Stimulated activated memory B cell treated with anti-CD40 and anti-IgM and Interleukin-4, amounts not matched to agents 10 μg/mL and 1 μg/mL and 100 μg/mL, for 72 hours (primary cell): ENCODE data around the gene ID2.

Experiments used
- ATAC-seq: fragments of 150-1000 bp; cut with Tn5 transposase; 2 replicates; pipeline ENCODE4 v1.10.0; 2021
- H3K27ac Mint-ChIP-seq: one replicate; pipeline ENCODE4 v1.8.0; 2022; ENCODE audit warnings: mild to moderate bottlenecking, mixed read lengths
- H3K27me3 Mint-ChIP-seq: one replicate; pipeline ENCODE4 v1.8.0; 2022; ENCODE audit warnings: mixed read lengths
- H3K36me3 Mint-ChIP-seq: one replicate; pipeline ENCODE4 v1.8.0; 2022; ENCODE audit warnings: mixed read lengths
- H3K4me1 Mint-ChIP-seq: one replicate; pipeline ENCODE4 v1.8.0; 2022; ENCODE audit warnings: mixed read lengths
- H3K4me3 Mint-ChIP-seq: one replicate; pipeline ENCODE4 v1.8.0; 2022; ENCODE audit warnings: mild to moderate bottlenecking, moderate library complexity, mixed read lengths
- H3K9me3 Mint-ChIP-seq: one replicate; pipeline ENCODE4 v1.8.0; 2022; ENCODE audit warnings: mixed read lengths

The ID2 gene

DNA sequence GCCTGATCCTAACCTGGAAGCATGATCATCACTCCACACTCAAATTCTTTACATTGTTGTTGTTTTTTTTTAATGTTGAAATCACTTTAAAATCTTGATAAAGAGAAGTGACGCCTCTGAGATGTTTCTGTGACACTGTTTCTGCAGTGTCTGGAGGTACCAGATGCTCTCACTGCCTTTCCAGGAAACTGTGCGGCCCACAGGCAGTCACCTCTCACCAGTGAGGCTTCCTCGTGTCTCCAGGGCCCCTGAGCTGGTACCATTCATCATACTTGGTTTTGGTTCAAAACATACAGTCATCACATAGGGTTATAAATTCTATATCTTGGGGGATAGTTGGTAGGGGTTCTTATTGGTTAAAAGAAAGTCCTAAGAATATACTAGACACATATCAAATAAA, 10.1 kb upstream of the ID2 start:
- Mint-ChIP-seq H3K9me3 (peaks cover 13% of the 10 kb centered on the region), H3K27me3 (peaks cover 35% of the 10 kb centered on the region), H3K4me1 (no peaks in the 10 kb centered on the region), H3K4me3 (no peak overlapping the region), H3K36me3 (peaks cover 6% of the 10 kb centered on the region), H3K27ac (no peak overlapping the region)
- no peak for ATAC-seq

DNA sequence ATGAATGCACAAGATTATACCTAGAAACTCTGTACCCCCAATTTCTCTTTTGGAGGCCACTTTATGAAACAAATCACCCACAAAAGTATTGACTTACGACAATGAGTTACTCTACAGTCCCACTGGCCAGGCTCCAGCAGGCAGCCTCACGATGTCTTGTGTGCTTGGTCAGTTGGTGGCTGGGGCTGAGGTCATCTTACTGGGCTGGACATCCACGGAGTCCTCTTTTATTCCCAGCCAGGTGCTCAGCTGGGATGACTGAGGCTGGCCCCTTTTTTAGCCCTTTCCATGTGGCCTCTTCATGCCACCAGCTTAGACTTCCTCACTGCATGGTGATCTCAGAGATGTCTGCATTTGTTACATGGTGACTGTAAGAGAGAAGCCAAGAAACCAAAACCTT, 8.9 kb upstream of the ID2 start:
- ATAC-seq = no peak
- H3K36me3 Mint-ChIP-seq = peaks cover 6% of the 10 kb centered on the region
- H3K9me3 Mint-ChIP-seq = peaks cover 13% of the 10 kb centered on the region
- H3K27me3 Mint-ChIP-seq = peaks cover 46% of the 10 kb centered on the region
- no peak overlapping the region for H3K27ac Mint-ChIP-seq
- peaks cover 8% of the 10 kb centered on the region for H3K4me1 Mint-ChIP-seq
- H3K4me3 Mint-ChIP-seq = no peak overlapping the region

DNA sequence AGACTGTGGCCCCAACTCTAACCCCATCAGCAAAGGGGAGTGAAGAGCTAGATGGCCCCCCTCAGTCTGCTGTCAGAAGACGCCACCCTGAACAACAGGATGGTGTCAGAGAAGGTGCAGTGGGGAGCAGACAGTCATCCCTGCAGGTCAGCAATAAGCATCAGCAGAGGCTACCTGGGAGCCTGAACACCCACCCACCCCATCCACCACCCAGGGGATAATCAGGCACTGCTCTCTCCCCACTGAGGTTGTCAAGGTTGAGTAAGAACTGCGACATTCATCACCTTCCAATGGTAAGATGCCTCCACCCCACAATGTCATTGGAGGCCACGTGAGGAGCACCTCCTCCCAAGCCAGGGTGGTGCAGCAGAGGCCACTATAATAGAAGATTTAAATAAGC, 8.5 kb upstream of the ID2 start:
- H3K36me3 Mint-ChIP-seq = peaks cover 6% of the 10 kb centered on the region
- peaks cover 12% of the 10 kb centered on the region for H3K4me1 Mint-ChIP-seq
- peaks cover 13% of the 10 kb centered on the region for H3K9me3 Mint-ChIP-seq
- no peak overlapping the region for H3K4me3 Mint-ChIP-seq
- peaks cover 50% of the 10 kb centered on the region for H3K27me3 Mint-ChIP-seq
- H3K27ac Mint-ChIP-seq = no peak overlapping the region
- no peak for ATAC-seq

DNA sequence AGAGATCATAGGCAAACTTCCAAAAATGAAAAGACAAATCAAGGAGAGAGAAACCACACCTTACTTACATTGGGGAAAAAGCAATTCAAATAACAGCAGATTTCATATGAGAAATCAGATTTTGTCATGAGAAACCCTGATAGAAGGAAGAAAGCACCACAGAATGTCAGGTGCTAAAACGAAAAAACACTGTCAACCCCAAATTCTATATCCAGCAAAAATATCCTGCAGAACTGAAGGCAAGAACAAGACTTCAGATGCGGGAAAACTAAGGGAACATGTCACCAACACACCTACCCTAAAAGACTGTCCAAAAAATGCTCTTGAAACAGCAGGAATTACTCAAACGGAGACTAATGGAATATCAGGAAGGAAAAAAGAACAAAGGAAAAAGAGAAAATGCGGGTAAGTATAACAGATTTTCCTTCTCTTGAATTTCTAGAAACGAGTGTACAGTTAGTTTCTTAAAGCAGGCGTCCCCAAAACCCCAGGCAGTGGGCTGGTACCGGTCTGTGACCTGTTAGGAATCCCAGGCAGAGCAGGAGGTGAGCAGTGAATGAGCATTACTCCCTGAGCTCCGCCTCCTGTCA, 7.3 kb upstream of the ID2 start:
- no peak overlapping the region for H3K27ac Mint-ChIP-seq
- no peak for ATAC-seq
- peaks cover 6% of the 10 kb centered on the region for H3K36me3 Mint-ChIP-seq
- H3K9me3 Mint-ChIP-seq = peaks cover 13% of the 10 kb centered on the region
- peaks cover 22% of the 10 kb centered on the region for H3K4me1 Mint-ChIP-seq
- H3K27me3 Mint-ChIP-seq = peaks cover 57% of the 10 kb centered on the region
- H3K4me3 Mint-ChIP-seq = no peak overlapping the region

GRCh38 chr2:8675543-8675942, 6.3 kb upstream of the ID2 start:
- no peak for ATAC-seq
- H3K9me3 Mint-ChIP-seq = peaks cover 13% of the 10 kb centered on the region
- H3K27ac Mint-ChIP-seq = no peak overlapping the region
- peaks cover 64% of the 10 kb centered on the region for H3K27me3 Mint-ChIP-seq
- H3K4me3 Mint-ChIP-seq = no peak overlapping the region
- H3K36me3 Mint-ChIP-seq = peaks cover 6% of the 10 kb centered on the region
- peaks cover 25% of the 10 kb centered on the region for H3K4me1 Mint-ChIP-seq

- no peak overlapping the region for H3K27ac Mint-ChIP-seq
- peaks cover 6% of the 10 kb centered on the region for H3K36me3 Mint-ChIP-seq
- peaks cover 71% of the 10 kb centered on the region for H3K27me3 Mint-ChIP-seq
- H3K4me3 Mint-ChIP-seq = no peak overlapping the region
- peaks cover 31% of the 10 kb centered on the region for H3K4me1 Mint-ChIP-seq
- no peak for ATAC-seq
- peaks cover 14% of the 10 kb centered on the region for H3K9me3 Mint-ChIP-seq
Observed at GRCh38 chr2:8676191-8676920, 5.5 kb upstream of the ID2 start.

GRCh38 chr2:8676921-8677645, 4.8 kb upstream of the ID2 start:
- ATAC-seq = no peak
- Mint-ChIP-seq H3K27ac (no peak overlapping the region), H3K9me3 (peaks cover 15% of the 10 kb centered on the region), H3K4me1 (peaks cover 38% of the 10 kb centered on the region), H3K36me3 (peaks cover 8% of the 10 kb centered on the region), H3K4me3 (no peak overlapping the region), H3K27me3 (peaks cover 79% of the 10 kb centered on the region)

DNA sequence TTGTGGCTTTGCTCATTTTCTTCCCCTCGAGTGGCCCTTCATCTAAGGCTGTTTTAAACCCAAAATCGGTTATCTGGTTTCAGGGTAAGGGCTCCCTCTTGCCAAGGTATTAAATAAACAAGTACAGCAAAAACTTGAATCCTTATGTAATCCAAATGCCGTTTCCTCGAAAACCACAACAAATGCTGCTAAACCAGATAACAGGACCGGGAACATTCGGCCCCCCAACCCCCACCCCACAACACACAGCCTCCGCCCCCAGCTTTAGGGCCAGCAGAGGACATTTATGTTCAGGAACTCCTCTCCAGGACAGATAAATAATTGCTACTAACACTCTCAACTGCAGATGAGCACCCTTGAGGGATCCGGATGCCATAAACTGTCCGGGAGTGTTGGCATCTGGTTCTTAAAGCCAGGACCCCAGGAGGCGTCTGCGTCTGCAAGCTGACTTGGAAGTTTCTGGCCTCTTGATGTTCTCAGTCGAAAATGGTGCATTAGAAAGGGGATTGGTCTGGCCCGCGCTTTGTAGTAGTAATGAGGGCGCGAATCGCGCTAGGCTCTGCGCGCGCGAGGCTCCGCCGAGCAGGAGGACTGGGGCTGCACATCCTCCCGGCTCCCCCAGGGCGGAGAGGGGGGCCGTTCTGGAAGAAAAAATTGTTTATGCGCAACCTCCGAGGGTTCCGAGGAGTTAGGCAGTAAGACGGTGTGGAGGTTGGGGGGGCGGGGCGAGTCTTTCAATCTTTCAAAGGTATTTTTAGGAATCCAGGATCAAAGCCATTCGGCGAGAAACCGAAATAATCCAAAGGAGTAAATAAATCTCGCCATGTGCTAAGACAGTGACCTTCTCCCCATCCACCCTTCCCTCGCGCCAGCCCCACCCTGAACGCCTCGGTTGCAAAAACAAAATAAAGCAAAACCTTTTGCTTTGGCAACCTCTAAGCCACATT, 3.9 kb upstream of the ID2 start:
- Mint-ChIP-seq H3K36me3 (peaks cover 16% of the 10 kb centered on the region), H3K9me3 (peaks cover 15% of the 10 kb centered on the region), H3K27ac (peak overlapping the region; percentile 46), H3K4me1 (peaks cover 47% of the 10 kb centered on the region), H3K4me3 (peak overlapping the region; percentile 73), H3K27me3 (peaks cover 87% of the 10 kb centered on the region)
- no peak for ATAC-seq

- peaks cover 24% of the 10 kb centered on the region for H3K36me3 Mint-ChIP-seq
- peaks cover 55% of the 10 kb centered on the region for H3K4me1 Mint-ChIP-seq
- peak; percentile 84 for ATAC-seq
- H3K9me3 Mint-ChIP-seq = peaks cover 10% of the 10 kb centered on the region
- H3K27me3 Mint-ChIP-seq = peaks cover 87% of the 10 kb centered on the region
- H3K27ac Mint-ChIP-seq = peak overlapping the region; percentile 46
- H3K4me3 Mint-ChIP-seq = peak overlapping the region; percentile 73
Observed at GRCh38 chr2:8678731-8679566, 2.9 kb upstream of the ID2 start.

DNA sequence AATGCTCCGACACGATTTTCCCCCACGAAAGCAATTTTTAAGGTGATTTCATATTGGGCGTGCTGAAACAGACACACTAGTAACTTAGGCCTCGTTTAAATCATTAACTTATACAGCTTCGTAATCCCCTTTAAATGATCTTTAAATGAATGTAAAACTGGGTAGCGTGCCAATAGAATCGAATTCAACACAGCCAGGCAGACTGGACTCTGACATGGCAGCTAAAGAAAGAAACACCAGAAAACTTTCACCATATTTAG, 2.4 kb upstream of the ID2 start:
- peaks cover 24% of the 10 kb centered on the region for H3K36me3 Mint-ChIP-seq
- ATAC-seq = no peak
- H3K9me3 Mint-ChIP-seq = peaks cover 4% of the 10 kb centered on the region
- H3K27ac Mint-ChIP-seq = peak overlapping the region; percentile 46
- H3K4me1 Mint-ChIP-seq = peaks cover 57% of the 10 kb centered on the region
- H3K27me3 Mint-ChIP-seq = peaks cover 86% of the 10 kb centered on the region
- peak overlapping the region; percentile 66 for H3K4me3 Mint-ChIP-seq

DNA sequence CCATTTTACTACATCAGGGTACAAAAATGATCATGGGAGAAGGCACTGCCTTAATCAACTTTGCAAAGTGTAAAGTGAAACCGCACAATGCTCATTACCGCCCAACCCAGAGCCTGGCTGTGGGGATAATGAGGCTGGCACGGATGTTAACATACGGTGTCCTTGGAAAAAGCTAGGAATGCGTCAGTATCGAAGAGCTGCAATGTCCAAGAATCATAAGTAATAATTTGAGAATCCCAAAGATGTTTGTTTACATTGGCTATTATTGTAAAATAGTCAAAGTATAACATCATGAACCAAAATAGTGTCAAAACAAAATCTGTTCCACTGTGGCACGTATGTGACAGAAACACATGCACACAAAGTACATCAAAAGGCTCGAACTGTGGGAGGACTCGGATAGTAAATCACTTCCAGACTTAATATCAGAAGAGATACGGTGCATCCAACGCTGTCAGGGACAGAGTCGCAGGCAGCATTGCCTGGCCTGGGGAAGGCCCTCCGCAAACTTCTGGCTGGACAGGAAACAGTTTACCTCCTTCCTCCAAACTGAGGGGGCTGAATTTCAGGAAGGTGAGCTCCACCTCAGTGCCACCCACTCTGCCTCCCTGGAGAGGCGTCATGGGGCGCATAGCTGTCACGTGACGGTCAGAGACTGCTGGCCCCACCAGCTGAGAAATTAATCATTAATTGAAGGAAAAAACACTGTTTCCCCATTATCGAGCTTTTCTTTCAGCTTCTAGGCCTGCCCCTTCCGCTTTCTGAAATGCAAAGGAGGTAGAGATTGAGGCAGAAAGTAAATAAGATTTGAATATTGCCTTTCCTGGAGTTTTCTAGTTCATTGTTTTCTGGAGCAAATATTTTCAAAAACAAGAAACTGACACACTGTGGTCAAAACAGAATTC, 1.8 kb upstream of the ID2 start:
- ATAC-seq = no peak
- peaks cover 63% of the 10 kb centered on the region for H3K4me1 Mint-ChIP-seq
- H3K27ac Mint-ChIP-seq = peak overlapping the region; percentile 46
- peaks cover 24% of the 10 kb centered on the region for H3K36me3 Mint-ChIP-seq
- H3K27me3 Mint-ChIP-seq = peaks cover 85% of the 10 kb centered on the region
- peak overlapping the region; percentile 66 for H3K4me3 Mint-ChIP-seq
- H3K9me3 Mint-ChIP-seq = peaks cover 2% of the 10 kb centered on the region

DNA sequence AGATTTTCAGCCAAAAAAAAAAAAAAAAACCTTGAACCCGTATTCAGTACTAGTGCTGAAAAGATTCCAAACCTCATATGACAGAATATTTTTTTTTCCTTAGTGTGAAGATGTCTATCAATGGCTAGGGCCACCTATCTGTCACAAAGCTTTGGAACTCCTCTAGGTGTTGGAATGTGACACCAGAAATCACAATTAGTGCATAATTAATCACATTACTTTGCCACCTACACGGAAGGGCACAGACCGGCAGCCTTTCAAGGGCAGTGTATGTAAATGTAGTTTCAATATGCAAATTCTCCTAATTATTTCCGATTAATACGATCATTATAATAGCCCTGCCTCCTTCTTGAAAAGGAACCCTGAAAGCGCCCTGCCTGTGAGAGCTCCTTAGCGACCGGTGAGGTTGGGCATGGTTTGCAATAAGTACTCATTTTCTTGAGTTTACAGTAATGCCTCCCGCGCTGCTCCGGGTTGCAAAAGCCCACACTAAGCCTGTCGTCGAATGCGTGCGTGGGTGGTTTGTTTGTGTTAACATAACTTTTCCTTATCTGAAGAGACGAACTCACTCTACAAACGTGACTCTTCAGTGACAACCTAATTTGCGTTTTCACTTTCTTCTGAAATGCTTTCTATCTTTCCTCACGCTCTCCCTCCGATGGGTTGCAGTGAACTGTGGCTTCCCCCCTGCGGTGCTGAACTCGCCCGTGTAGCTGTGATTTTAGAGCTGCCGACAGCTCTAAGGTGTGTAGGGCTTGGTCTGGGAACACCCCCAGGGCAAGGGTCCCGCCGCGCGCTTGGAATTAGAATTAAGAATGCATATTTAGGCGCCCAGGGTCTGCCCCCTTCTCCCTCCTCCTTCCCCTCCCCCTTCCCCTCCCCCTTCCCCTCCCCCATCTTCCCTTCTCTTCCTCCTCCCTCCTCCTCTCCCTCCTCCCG, 765 bp upstream of the ID2 start:
- peak overlapping the region; percentile 88 for H3K4me3 Mint-ChIP-seq
- H3K27ac Mint-ChIP-seq = peak overlapping the region; percentile 90
- H3K9me3 Mint-ChIP-seq = peaks cover 2% of the 10 kb centered on the region
- H3K27me3 Mint-ChIP-seq = peaks cover 75% of the 10 kb centered on the region
- peak; percentile 26 for ATAC-seq
- H3K4me1 Mint-ChIP-seq = peaks cover 63% of the 10 kb centered on the region
- H3K36me3 Mint-ChIP-seq = peaks cover 24% of the 10 kb centered on the region
